Measurements from ENCODE around the gene FRMD4B. TPM values are rescaled to one million over a fixed set of nuclear protein-coding genes. Genes with fewer than 3 reads are reported as not detected.

The FRMD4B gene
- polyA plus RNA-seq, 3 donors: 13.2 to 21.0 (median 19.6) TPM

GRCh38 chr3:69210068-69210730, 175.7 kb downstream of the FRMD4B start:
- Histone ChIP-seq H3K79me2 (ENCODE audit: insufficient read depth, low read length) (no peaks in the 10 kb centered on the region), H3K9ac (ENCODE audit: insufficient read depth, low read length, poor library complexity, severe bottlenecking) (no peak overlapping the region), H3K4me3 (replicated peaks in 1 of 3; ENCODE audit: low read depth in 2 of 3, low read length in 3 of 3) (no peak overlapping the region), H3K36me3 (replicated peaks in 1 of 2; ENCODE audit: control insufficient read depth in 1 of 2, insufficient read depth in 2 of 2, low read length in 2 of 2) (peaks cover 5 to 8% of the 10 kb centered on the region in 2 donors), H3K9me3 (replicated peaks in 1 of 2; ENCODE audit: control insufficient read depth in 1 of 2, insufficient read depth in 1 of 2, low read length in 2 of 2) (no peaks in the 10 kb centered on the region), H4K20me1 (ENCODE audit: insufficient read depth, low read length) (no peaks in the 10 kb centered on the region), H3K4me2 (replicated peaks; ENCODE audit: extremely low read depth, low read length, poor library complexity, severe bottlenecking) (no peak overlapping the region), H3K4me1 (ENCODE audit: control insufficient read depth in 1 of 2, insufficient read depth in 2 of 2, low read length in 2 of 2) (peaks cover 24 to 32% of the 10 kb centered on the region in 2 donors), H3K27ac (ENCODE audit: low read depth in 1 of 2, low read length in 2 of 2) (peak overlapping the region in 1 of 2 donors; percentile 6), H2AFZ (ENCODE audit: insufficient read depth, low read depth, low read length, poor library complexity, severe bottlenecking) (no peak overlapping the region), H3K27me3 (ENCODE audit: control insufficient read depth in 2 of 2, insufficient read depth in 2 of 2, low read length in 2 of 2) (no peaks in the 10 kb centered on the region)
- TF ChIP-seq CTCF (IDR thresholded peaks at IDR 0.05): no peak
- H3K9me3 Mint-ChIP-seq: peaks cover 0 to 2% (median 0%) of the 10 kb centered on the region in 7 donors
- DNase-seq: no peak
- intact Hi-C loops (cut with micrococcal nuclease): loop anchor here in 1 of 2 donors (10.0 kb wide), 1 partner anchor 115 kb away; no protein-coding TSS in a partner anchor
- H3K27me3 Mint-ChIP-seq (ENCODE audit: low read depth in 3 of 3): no peaks in the 10 kb centered on the region
- peak overlapping the region in 4 of 7 donors; percentile 20 to 82 (median 50) for H3K27ac Mint-ChIP-seq
- H3K4me3 Mint-ChIP-seq: no peak overlapping the region
- H3K36me3 Mint-ChIP-seq: peaks cover 26 to 46% of the 10 kb centered on the region in 2 donors
- 95% methylated on average over 4 of the region's 5 CpGs for WGBS (ENCODE audit: insufficient coverage)
- peaks cover 27% of the 10 kb centered on the region for H3K4me1 Mint-ChIP-seq

GRCh38 chr3:69209413-69209812, 176.5 kb downstream of the FRMD4B start:
- Mint-ChIP-seq H3K4me3 (no peak overlapping the region), H3K4me1 (peaks cover 27% of the 10 kb centered on the region), H3K9me3 (peaks cover 0 to 2% (median 0%) of the 10 kb centered on the region in 7 donors), H3K36me3 (peaks cover 26 to 42% of the 10 kb centered on the region in 2 donors), H3K27me3 (ENCODE audit: low read depth in 3 of 3) (no peaks in the 10 kb centered on the region), H3K27ac (peak overlapping the region in 4 of 7 donors; percentile 32 to 68 (median 54))
- no peaks in the 10 kb centered on the region for H4K20me1 ChIP-seq (ENCODE audit: insufficient read depth, low read length)
- H3K9me3 ChIP-seq (replicated peaks in 1 of 2; ENCODE audit: control insufficient read depth in 1 of 2, insufficient read depth in 1 of 2, low read length in 2 of 2): no peaks in the 10 kb centered on the region
- peaks cover 24 to 32% of the 10 kb centered on the region in 2 donors for H3K4me1 ChIP-seq (ENCODE audit: control insufficient read depth in 1 of 2, insufficient read depth in 2 of 2, low read length in 2 of 2)
- no peak overlapping the region for H3K4me3 ChIP-seq (replicated peaks in 1 of 3; ENCODE audit: low read depth in 2 of 3, low read length in 3 of 3)
- no peak overlapping the region for H2AFZ ChIP-seq (ENCODE audit: insufficient read depth, low read depth, low read length, poor library complexity, severe bottlenecking)
- peaks cover 4 to 8% of the 10 kb centered on the region in 2 donors for H3K36me3 ChIP-seq (replicated peaks in 1 of 2; ENCODE audit: control insufficient read depth in 1 of 2, insufficient read depth in 2 of 2, low read length in 2 of 2)
- H3K27ac ChIP-seq (ENCODE audit: low read depth in 1 of 2, low read length in 2 of 2): peak overlapping the region in 1 of 2 donors; percentile 6
- H3K4me2 ChIP-seq (replicated peaks; ENCODE audit: extremely low read depth, low read length, poor library complexity, severe bottlenecking): no peak overlapping the region
- no peak overlapping the region for H3K9ac ChIP-seq (ENCODE audit: insufficient read depth, low read length, poor library complexity, severe bottlenecking)
- TF ChIP-seq CTCF (IDR thresholded peaks at IDR 0.05): no peak
- no peaks in the 10 kb centered on the region for H3K27me3 ChIP-seq (ENCODE audit: control insufficient read depth in 2 of 2, insufficient read depth in 2 of 2, low read length in 2 of 2)
- H3K79me2 ChIP-seq (ENCODE audit: insufficient read depth, low read length): no peaks in the 10 kb centered on the region
- DNase-seq: peak in 1 of 3 donors; percentile 19
- intact Hi-C loops (cut with micrococcal nuclease): no loop called here
